Testis (tissue), 2 donors: ENCODE measurements around the gene TENT4B.

Experiments used
- CTCF ChIP-seq, 3 experiments: fragments of 450-650 bp in 2 of 3; fragments of 200-600 bp in 1 of 3; sonication (generic) in 1 of 3; IDR thresholded peaks; one replicate each; pipeline ENCODE4 v1.5.1; 2016 to 2019; ENCODE audit warnings: antibody characterized with exemption in 3 of 3, mild to moderate bottlenecking in 2 of 3, moderate library complexity in 1 of 3
- POLR2A ChIP-seq: fragments of 450-650 bp; IDR thresholded peaks from one replicate; pipeline ENCODE4 v1.6.1; 2017; ENCODE audit warnings: antibody characterized with exemption, mild to moderate bottlenecking, moderate library complexity

DNA sequence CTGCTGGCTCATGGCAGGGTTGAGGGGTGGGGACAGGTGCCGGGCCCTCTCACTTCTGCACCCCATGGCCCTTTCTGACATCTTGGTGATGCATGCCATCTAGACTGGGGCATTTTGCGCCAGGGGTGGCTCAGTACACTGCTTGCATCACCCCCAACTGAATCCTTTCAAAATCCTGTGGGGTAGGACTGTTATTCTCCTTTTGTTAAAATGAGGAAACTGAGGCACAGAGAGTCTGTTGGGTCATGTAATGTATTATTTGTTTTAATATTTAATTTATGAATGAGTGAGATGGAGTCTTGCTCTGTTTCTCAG is 123.2 kb downstream of the TENT4B start:
- no peak for TF ChIP-seq CTCF (IDR thresholded peaks at IDR 0.05)
- no peak for TF ChIP-seq POLR2A
